Astrocyte of the cerebellum (primary cell): ENCODE measurements around the gene CFTR.

Source experiments
- DNase-seq: peaks from one replicate; pipeline ENCODE4 v3.0.0-alpha.2; 2011; ENCODE audit warnings: low read depth
- H3K4me3 ChIP-seq: 2 replicates; pipeline ENCODE4 v1.5.1; 2011; ENCODE audit warnings: mild to moderate bottlenecking, low read depth, low read length, moderate library complexity
- in situ Hi-C: cut with HindIII; loops from 2 replicates; pipeline ENCODE4 v1.10.0; 2017; ENCODE audit warnings: low sequenced_read_pairs
- TF ChIP-seq, protein P1 (sequence below): IDR thresholded peaks from 2 replicates; pipeline ENCODE4 v1.5.1; 2012; ENCODE audit warnings: low read length, low read depth, moderate library complexity, mild to moderate bottlenecking; ENCODE audit errors: missing control alignments

Gene CFTR

GRCh38 chr7:117479225-117480054 is at the start of gene CFTR:
Gene CFTR (plus strand): TSS chr7:117480025. CDS start chr7:117480095, 70 bp downstream.
- TF ChIP-seq, protein P1, sequence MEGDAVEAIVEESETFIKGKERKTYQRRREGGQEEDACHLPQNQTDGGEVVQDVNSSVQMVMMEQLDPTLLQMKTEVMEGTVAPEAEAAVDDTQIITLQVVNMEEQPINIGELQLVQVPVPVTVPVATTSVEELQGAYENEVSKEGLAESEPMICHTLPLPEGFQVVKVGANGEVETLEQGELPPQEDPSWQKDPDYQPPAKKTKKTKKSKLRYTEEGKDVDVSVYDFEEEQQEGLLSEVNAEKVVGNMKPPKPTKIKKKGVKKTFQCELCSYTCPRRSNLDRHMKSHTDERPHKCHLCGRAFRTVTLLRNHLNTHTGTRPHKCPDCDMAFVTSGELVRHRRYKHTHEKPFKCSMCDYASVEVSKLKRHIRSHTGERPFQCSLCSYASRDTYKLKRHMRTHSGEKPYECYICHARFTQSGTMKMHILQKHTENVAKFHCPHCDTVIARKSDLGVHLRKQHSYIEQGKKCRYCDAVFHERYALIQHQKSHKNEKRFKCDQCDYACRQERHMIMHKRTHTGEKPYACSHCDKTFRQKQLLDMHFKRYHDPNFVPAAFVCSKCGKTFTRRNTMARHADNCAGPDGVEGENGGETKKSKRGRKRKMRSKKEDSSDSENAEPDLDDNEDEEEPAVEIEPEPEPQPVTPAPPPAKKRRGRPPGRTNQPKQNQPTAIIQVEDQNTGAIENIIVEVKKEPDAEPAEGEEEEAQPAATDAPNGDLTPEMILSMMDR: no peak
- in situ Hi-C loops: no loop called here
- H3K4me3 ChIP-seq: peak within 1 kb of the TSS; percentile 52
- no peak for DNase-seq

GRCh38 chr7:117435475-117436043 is 44.3 kb upstream of the CFTR start:
- in situ Hi-C loops: no loop called here
- H3K4me3 ChIP-seq: no peak overlapping the region
- DNase-seq: no peak
- TF ChIP-seq, protein P1: no peak

DNA sequence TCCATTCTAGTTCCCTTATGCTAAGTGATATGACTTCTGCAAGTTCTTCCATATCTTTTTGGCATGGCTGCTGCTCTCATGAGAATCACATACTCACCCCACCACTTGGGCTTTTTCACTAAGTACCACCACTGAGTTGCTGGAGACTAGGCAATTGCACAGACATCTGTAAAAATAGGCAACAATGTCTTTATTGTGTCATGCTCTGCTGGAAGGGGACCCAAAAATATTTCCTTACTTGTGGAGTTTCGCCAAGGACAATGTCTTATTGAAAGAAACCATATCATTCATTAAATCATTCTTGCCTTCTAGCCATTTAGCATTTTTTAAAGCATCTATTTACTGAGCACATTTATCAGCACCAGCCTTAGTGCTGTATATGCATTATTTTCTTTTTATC is 35.2 kb upstream of the CFTR start:
- TF ChIP-seq, protein P1: no peak
- no peak for DNase-seq
- in situ Hi-C loops: no loop called here
- no peak overlapping the region for H3K4me3 ChIP-seq

GRCh38 chr7:117445206-117445605 is 34.6 kb upstream of the CFTR start:
- no peak for DNase-seq
- in situ Hi-C loops: no loop called here
- TF ChIP-seq, protein P1: no peak
- H3K4me3 ChIP-seq: no peak overlapping the region

DNA sequence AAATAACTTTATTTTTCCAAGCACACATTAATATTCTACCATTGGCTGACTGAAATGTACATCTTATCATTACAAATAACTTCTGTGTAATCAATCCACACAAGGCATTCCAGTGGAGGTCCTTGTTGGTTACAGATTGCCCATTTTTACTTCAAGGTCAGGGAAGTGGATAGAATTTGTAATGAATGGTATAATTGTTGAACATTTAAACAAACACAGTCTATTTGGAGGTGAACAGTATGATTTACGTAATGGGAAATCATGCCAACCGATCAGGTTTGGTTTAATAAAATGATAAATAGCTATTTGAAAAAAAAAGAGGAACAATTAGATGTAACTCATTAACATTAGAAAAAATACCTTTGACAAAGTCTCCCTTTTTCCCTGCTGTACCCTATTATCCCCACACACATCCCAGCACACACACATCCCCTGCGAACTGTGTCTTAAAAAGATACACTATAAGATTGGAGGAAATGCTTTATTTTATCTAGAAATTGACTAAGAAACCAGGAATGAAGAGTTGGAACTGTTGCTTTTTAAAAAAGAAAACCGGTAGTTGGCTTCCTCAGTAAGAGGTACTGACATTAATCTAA is 33.5 kb upstream of the CFTR start:
- in situ Hi-C loops: no loop called here

GRCh38 chr7:117448655-117449054 is 31.2 kb upstream of the CFTR start:
- no peak for DNase-seq
- in situ Hi-C loops: no loop called here
- TF ChIP-seq, protein P1: no peak
- H3K4me3 ChIP-seq: no peak overlapping the region

More for the DNA sequence above, 33.5 kb upstream of the CFTR start:
- TF ChIP-seq, protein P1: no peak
- no peak overlapping the region for H3K4me3 ChIP-seq
- DNase-seq: no peak
